Measurements from ENCODE around the gene DENND2C.

- TF ChIP-seq ZNF263 (CRISPR knock-in tag; IDR thresholded peaks at IDR 0.05): no peak
- TF ChIP-seq ZNF329 (CRISPR knock-in tag; IDR thresholded peaks at IDR 0.05; ENCODE audit: low read depth): no peak
- no peak for TF ChIP-seq CTCF (CRISPR knock-in tag; IDR thresholded peaks at IDR 0.05)
- TF ChIP-seq RFX5 (IDR thresholded peaks at IDR 0.05; ENCODE audit: low read depth, low read length): no peak
- no peak for TF ChIP-seq FOXM1 (CRISPR knock-in tag; IDR thresholded peaks at IDR 0.05)
- TF ChIP-seq TOPORS (CRISPR knock-in tag; IDR thresholded peaks at IDR 0.05): no peak
- TF ChIP-seq SIX4 (CRISPR knock-in tag; IDR thresholded peaks at IDR 0.05): no peak
Measured at GRCh38 chr1:114692947-114693346, 23.1 kb upstream of the DENND2C start.
